MG63 (cell line): ENCODE data around the gene SESN1. TPM values are rescaled to one million over a fixed set of nuclear protein-coding genes. Genes with fewer than 3 reads are reported as not detected.

Experiments
- DNase-seq: peaks from one replicate; pipeline ENCODE4 v3.0.0-alpha.2; 2020
- H3K27me3 ChIP-seq: fragments of 250-450 bp; sonication (Bioruptor Pico); 2 replicates; pipeline ENCODE4 v1.5.1; 2020; ENCODE audit warnings: mild to moderate bottlenecking, moderate library complexity
- H3K36me3 ChIP-seq: fragments of 250-450 bp; sonication (Bioruptor Pico); 2 replicates; pipeline ENCODE4 v1.5.1; 2020; ENCODE audit warnings: mild to moderate bottlenecking, moderate library complexity
- H3K4me3 ChIP-seq: fragments of 250-450 bp; sonication (Bioruptor Pico); 2 replicates; pipeline ENCODE4 v1.5.1; 2020; ENCODE audit warnings: mild to moderate bottlenecking, moderate library complexity
- H3K9me3 ChIP-seq: fragments of 250-450 bp; sonication (Bioruptor Pico); 2 replicates; pipeline ENCODE4 v1.5.1; 2020; ENCODE audit warnings: mild to moderate bottlenecking, moderate library complexity
- total RNA-seq: library from RNA; depleted of rRNA; stranded (reverse); fragments of >200 nt; shearing (Covaris generic); gene quantifications from 2 replicates; pipeline ENCODE4 v1.2.3, GENCODE V29; 2014; ENCODE audit warnings: low replicate concordance

Gene SESN1
- total RNA-seq, 1 experiment from 2014 or later, result 6.1 TPM

- Histone ChIP-seq H3K4me3 (no peak overlapping the region), H3K27me3 (no peaks in the 10 kb centered on the region), H3K36me3 (no peaks in the 10 kb centered on the region), H3K9me3 (no peaks in the 10 kb centered on the region)
- no peak for DNase-seq
Measured at GRCh38 chr6:108969776-108970175, 124.9 kb downstream of the SESN1 start.

GRCh38 chr6:108968325-108969316, 126.0 kb downstream of the SESN1 start:
- Histone ChIP-seq H3K4me3 (no peak overlapping the region), H3K36me3 (no peaks in the 10 kb centered on the region), H3K9me3 (no peaks in the 10 kb centered on the region), H3K27me3 (no peaks in the 10 kb centered on the region)
- no peak for DNase-seq

- no peaks in the 10 kb centered on the region for H3K9me3 ChIP-seq
- no peaks in the 10 kb centered on the region for H3K27me3 ChIP-seq
- no peaks in the 10 kb centered on the region for H3K36me3 ChIP-seq
- DNase-seq, result peak; percentile 19
- no peak overlapping the region for H3K4me3 ChIP-seq
Measured at GRCh38 chr6:108966855-108967755, 127.5 kb downstream of the SESN1 start.

- no peak for DNase-seq
- no peaks in the 10 kb centered on the region for H3K36me3 ChIP-seq
- no peaks in the 10 kb centered on the region for H3K9me3 ChIP-seq
- no peaks in the 10 kb centered on the region for H3K27me3 ChIP-seq
- no peak overlapping the region for H3K4me3 ChIP-seq
Measured at GRCh38 chr6:108966251-108966650, 128.4 kb downstream of the SESN1 start.

- peak; percentile 62 for DNase-seq
- no peaks in the 10 kb centered on the region for H3K27me3 ChIP-seq
- no peak overlapping the region for H3K4me3 ChIP-seq
- H3K36me3 ChIP-seq, result no peaks in the 10 kb centered on the region
- H3K9me3 ChIP-seq, result no peaks in the 10 kb centered on the region
Measured at GRCh38 chr6:108961985-108962384, 132.7 kb downstream of the SESN1 start.

GRCh38 chr6:108961077-108961476, 133.6 kb downstream of the SESN1 start:
- no peaks in the 10 kb centered on the region for H3K27me3 ChIP-seq
- no peaks in the 10 kb centered on the region for H3K9me3 ChIP-seq
- no peaks in the 10 kb centered on the region for H3K36me3 ChIP-seq
- no peak for DNase-seq
- H3K4me3 ChIP-seq, result no peak overlapping the region

- no peak for DNase-seq
- no peak overlapping the region for H3K4me3 ChIP-seq
- no peaks in the 10 kb centered on the region for H3K36me3 ChIP-seq
- H3K27me3 ChIP-seq, result no peaks in the 10 kb centered on the region
- no peaks in the 10 kb centered on the region for H3K9me3 ChIP-seq
Measured at GRCh38 chr6:108960601-108961000, 134.0 kb downstream of the SESN1 start.

GRCh38 chr6:108959972-108960582, 134.6 kb downstream of the SESN1 start:
- no peak for DNase-seq
- H3K36me3 ChIP-seq, result no peaks in the 10 kb centered on the region
- no peak overlapping the region for H3K4me3 ChIP-seq
- H3K9me3 ChIP-seq, result no peaks in the 10 kb centered on the region
- no peaks in the 10 kb centered on the region for H3K27me3 ChIP-seq

GRCh38 chr6:108958900-108959770, 135.5 kb downstream of the SESN1 start:
- Histone ChIP-seq H3K4me3 (no peak overlapping the region), H3K36me3 (no peaks in the 10 kb centered on the region), H3K9me3 (no peaks in the 10 kb centered on the region), H3K27me3 (no peaks in the 10 kb centered on the region)
- DNase-seq, result no peak

GRCh38 chr6:108957221-108957620, 137.4 kb downstream of the SESN1 start:
- no peaks in the 10 kb centered on the region for H3K9me3 ChIP-seq
- no peaks in the 10 kb centered on the region for H3K36me3 ChIP-seq
- H3K4me3 ChIP-seq, result no peak overlapping the region
- DNase-seq, result no peak
- H3K27me3 ChIP-seq, result no peaks in the 10 kb centered on the region

GRCh38 chr6:108955329-108955949, 139.2 kb downstream of the SESN1 start:
- DNase-seq, result no peak
- no peak overlapping the region for H3K4me3 ChIP-seq
- H3K27me3 ChIP-seq, result no peaks in the 10 kb centered on the region
- no peaks in the 10 kb centered on the region for H3K36me3 ChIP-seq
- no peaks in the 10 kb centered on the region for H3K9me3 ChIP-seq

- Histone ChIP-seq H3K9me3 (no peaks in the 10 kb centered on the region), H3K27me3 (no peaks in the 10 kb centered on the region), H3K4me3 (no peak overlapping the region), H3K36me3 (no peaks in the 10 kb centered on the region)
- DNase-seq, result no peak
Measured at GRCh38 chr6:108953681-108954080, 141.0 kb downstream of the SESN1 start.

GRCh38 chr6:108952776-108953486, 141.7 kb downstream of the SESN1 start:
- no peak for DNase-seq
- Histone ChIP-seq H3K9me3 (no peaks in the 10 kb centered on the region), H3K4me3 (no peak overlapping the region), H3K36me3 (no peaks in the 10 kb centered on the region), H3K27me3 (no peaks in the 10 kb centered on the region)

GRCh38 chr6:108951351-108951953, 143.2 kb downstream of the SESN1 start:
- H3K4me3 ChIP-seq, result no peak overlapping the region
- no peaks in the 10 kb centered on the region for H3K9me3 ChIP-seq
- H3K27me3 ChIP-seq, result no peaks in the 10 kb centered on the region
- DNase-seq, result no peak
- no peaks in the 10 kb centered on the region for H3K36me3 ChIP-seq

GRCh38 chr6:108948181-108948661, 146.4 kb downstream of the SESN1 start:
- H3K36me3 ChIP-seq, result no peaks in the 10 kb centered on the region
- H3K9me3 ChIP-seq, result no peaks in the 10 kb centered on the region
- H3K4me3 ChIP-seq, result no peak overlapping the region
- no peaks in the 10 kb centered on the region for H3K27me3 ChIP-seq
- DNase-seq, result no peak
